Liver (tissue), 9 donors: ENCODE measurements around the gene THSD4. TPM values are rescaled to one million over a fixed set of nuclear protein-coding genes. Genes with fewer than 3 reads are reported as not detected.

Source experiments
- DNase-seq: peaks from one replicate; pipeline ENCODE4 v3.0.0-alpha.2; 2017; ENCODE audit warnings: low spot score
- H3K27ac ChIP-seq, 2 donors: one replicate each; pipeline ENCODE4 v1.7.0; 2013; ENCODE audit warnings: inconsistent platforms in 2 of 2, low read length in 2 of 2, control low read depth in 1 of 2, low read depth in 1 of 2, mild to moderate bottlenecking in 1 of 2
- H3K27me3 ChIP-seq, 4 donors: one replicate each; pipeline versions ENCODE4 v1.6.1 to v1.7.0; 2013; ENCODE audit warnings: low read length in 3 of 4, inconsistent platforms in 1 of 4, mild to moderate bottlenecking in 1 of 4, moderate library complexity in 1 of 4; ENCODE audit not compliant: control insufficient read depth in 4 of 4, insufficient read depth in 4 of 4
- H3K36me3 ChIP-seq, 4 donors: one replicate each; pipeline versions ENCODE4 v1.6.1 to v1.7.0; 2013; ENCODE audit warnings: low read length in 3 of 4, mild to moderate bottlenecking in 3 of 4, low read depth in 1 of 4, moderate library complexity in 1 of 4; ENCODE audit not compliant: control insufficient read depth in 4 of 4, insufficient read depth in 3 of 4
- H3K4me1 ChIP-seq, 4 donors: one replicate each; pipeline versions ENCODE4 v1.6.1 to v1.7.0; 2013; ENCODE audit warnings: low read length in 3 of 4, mild to moderate bottlenecking in 3 of 4, moderate library complexity in 1 of 4; ENCODE audit not compliant: control insufficient read depth in 4 of 4, insufficient read depth in 4 of 4
- H3K4me3 ChIP-seq, 3 donors: one replicate each; pipeline versions ENCODE4 v1.6.1 to v1.7.0; 2013; ENCODE audit warnings: low read length in 3 of 3, control low read depth in 1 of 3, low read depth in 1 of 3, mild to moderate bottlenecking in 1 of 3
- H3K9ac ChIP-seq, 2 donors: one replicate each; pipeline ENCODE4 v1.7.0; 2013; ENCODE audit warnings: low read length in 2 of 2, mild to moderate bottlenecking in 2 of 2, moderate library complexity in 2 of 2, control low read depth in 1 of 2, low read depth in 1 of 2
- H3K9me3 ChIP-seq, 4 donors: one replicate each; pipeline versions ENCODE4 v1.6.1 to v1.7.0; 2013; ENCODE audit warnings: low read length in 3 of 4; ENCODE audit not compliant: control insufficient read depth in 4 of 4
- ATF3 ChIP-seq: IDR thresholded peaks from 2 replicates; pipeline ENCODE4 v1.6.1; 2016; ENCODE audit warnings: antibody characterized with exemption
- EGR1 ChIP-seq, 2 donors: IDR thresholded peaks; 2 replicates each; pipeline ENCODE4 v1.6.1; 2016 to 2018; ENCODE audit warnings: antibody characterized with exemption in 2 of 2, low read depth in 2 of 2
- FOXA2 ChIP-seq: IDR thresholded peaks from 2 replicates; pipeline ENCODE4 v1.6.1; 2016; ENCODE audit warnings: antibody characterized with exemption
- GABPA ChIP-seq, 2 donors: IDR thresholded peaks in 1 of 2; conservative IDR thresholded peaks in 1 of 2; 2 replicates each; pipeline ENCODE4 v1.6.1; 2016; ENCODE audit warnings: antibody characterized with exemption in 2 of 2, mild to moderate bottlenecking in 1 of 2, moderate library complexity in 1 of 2
- HNF4A ChIP-seq, 2 donors: conservative IDR thresholded peaks; 2 replicates each; pipeline ENCODE4 v1.6.1; 2016; ENCODE audit warnings: antibody characterized with exemption in 2 of 2, mild to moderate bottlenecking in 2 of 2
- HNF4G ChIP-seq: IDR thresholded peaks from 2 replicates; pipeline ENCODE4 v1.6.1; 2016; ENCODE audit warnings: antibody characterized with exemption
- JUND ChIP-seq, 2 donors: IDR thresholded peaks; 2 replicates each; pipeline ENCODE4 v1.6.1; 2016; ENCODE audit warnings: antibody characterized with exemption in 2 of 2
- MAX ChIP-seq: IDR thresholded peaks from 2 replicates; pipeline ENCODE4 v1.6.1; 2016; ENCODE audit warnings: antibody characterized with exemption
- NR2F2 ChIP-seq: IDR thresholded peaks from 2 replicates; pipeline ENCODE4 v1.6.1; 2016; ENCODE audit warnings: antibody characterized with exemption
- RAD21 ChIP-seq, 2 donors: IDR thresholded peaks; 2 replicates each; pipeline ENCODE4 v1.6.1; 2016; ENCODE audit warnings: antibody characterized with exemption in 2 of 2, mild to moderate bottlenecking in 2 of 2
- REST ChIP-seq: IDR thresholded peaks from 2 replicates; pipeline ENCODE4 v1.6.1; 2016; ENCODE audit warnings: antibody characterized with exemption, mild to moderate bottlenecking
- RXRA ChIP-seq, 2 donors: IDR thresholded peaks; 2 replicates each; pipeline ENCODE4 v1.6.1; 2017 to 2018; ENCODE audit warnings: antibody characterized with exemption in 2 of 2, mild to moderate bottlenecking in 1 of 2
- SP1 ChIP-seq: IDR thresholded peaks from 2 replicates; pipeline ENCODE4 v1.6.1; 2018; ENCODE audit warnings: antibody characterized with exemption, mild to moderate bottlenecking
- TAF1 ChIP-seq: conservative IDR thresholded peaks from 2 replicates; pipeline ENCODE4 v1.6.1; 2016; ENCODE audit warnings: antibody characterized with exemption, mild to moderate bottlenecking
- YY1 ChIP-seq: IDR thresholded peaks from 2 replicates; pipeline ENCODE4 v1.6.1; 2016; ENCODE audit warnings: antibody characterized with exemption, mild to moderate bottlenecking
- ZBTB33 ChIP-seq: IDR thresholded peaks from 2 replicates; pipeline ENCODE4 v1.6.1; 2016; ENCODE audit warnings: antibody characterized with exemption
- WGBS: extraction: QIAGEN DNeasy Blood & Tissue Kit; methylation state at CpG from one replicate; pipeline ENCODE4 v1.1.7; 2013; 5-methylcytosine and 5-hydroxymethylcytosine counted together
- polyA plus RNA-seq, 2 donors: library from polyadenylated mRNA; stranded (reverse) in 1 of 2; unstranded in 1 of 2; fragments of 200-250 nt in 1 of 2; fragments of >200 nt in 1 of 2; fragmentation: Nextera tagmentation in 1 of 2; extraction: Ambion mirVana in 1 of 2; gene quantifications; one replicate each; pipeline versions ENCODE4 v1.2.1 to v1.2.3, GENCODE V29; 2013 to 2015
- total RNA-seq, 2 donors: library from RNA; depleted of rRNA; stranded (reverse); fragments of >200 nt; gene quantifications; one replicate each; pipeline ENCODE4 v1.2.3, GENCODE V29; 2014
- donor health status: healthy.
- donor health status: healthy.
- donor health status: healthy.
- donor health status: healthy.
- donor health status: healthy.

Gene THSD4
- total and polyA plus RNA-seq, 4 donors: 0.23 to 11.5 (median 1.9) TPM

- DNase-seq: no peak
- no peaks in the 10 kb centered on the region for H3K4me1 ChIP-seq
- no peak overlapping the region for H3K9ac ChIP-seq
- no peak overlapping the region for H3K4me3 ChIP-seq
- H3K36me3 ChIP-seq: no peaks in the 10 kb centered on the region
- H3K27ac ChIP-seq: no peak overlapping the region
- 89% methylated on average over 4 of the region's 4 CpGs for whole genome bisulfite sequencing
- no peaks in the 10 kb centered on the region for H3K27me3 ChIP-seq
- TF ChIP-seq ZBTB33 (no peak), SP1 (no peak)
- no peaks in the 10 kb centered on the region for H3K9me3 ChIP-seq
Measured at GRCh38 chr15:71472566-71472965, 357.3 kb downstream of the THSD4 start.

GRCh38 chr15:71473751-71474150 is 358.5 kb downstream of the THSD4 start:
- WGBS: 97% methylated on average over 3 of the region's 3 CpGs
- no peaks in the 10 kb centered on the region for H3K9me3 ChIP-seq
- no peaks in the 10 kb centered on the region for H3K4me1 ChIP-seq
- no peak overlapping the region for H3K9ac ChIP-seq
- no peak overlapping the region for H3K4me3 ChIP-seq
- TF ChIP-seq REST (no peak), GABPA (IDR thresholded peaks at IDR 0.05 in 1 of 2, conservative IDR thresholded peaks at IDR 0.05 in 1 of 2) (no peak), HNF4A (conservative IDR thresholded peaks at IDR 0.05) (no peak), RAD21 (IDR thresholded peaks at IDR 0.05) (no peak), NR2F2 (no peak), JUND (IDR thresholded peaks at IDR 0.05) (no peak), HNF4G (no peak), TAF1 (no peak), RXRA (IDR thresholded peaks at IDR 0.05) (no peak), FOXA2 (no peak), ZBTB33 (no peak), EGR1 (IDR thresholded peaks at IDR 0.05; ENCODE audit: low read depth in 2 of 2) (no peak), ATF3 (no peak), YY1 (no peak), MAX (no peak)
- H3K36me3 ChIP-seq: no peaks in the 10 kb centered on the region
- no peak overlapping the region for H3K27ac ChIP-seq
- H3K27me3 ChIP-seq: no peaks in the 10 kb centered on the region
- no peak for DNase-seq
